Raji (cell line): ENCODE results near the gene ATP1B3.

Experiments used
- POLR2A ChIP-seq: IDR thresholded peaks from 2 replicates; pipeline ENCODE4 v1.6.1; 2011; ENCODE audit warnings: low read depth, low read length, control low read depth; ENCODE audit not compliant: insufficient read depth

The ATP1B3 gene

GRCh38 chr3:141853629-141854168 is 22.7 kb upstream of the ATP1B3 start:
- TF ChIP-seq POLR2A = no peak

- TF ChIP-seq POLR2A = no peak
These were observed 21.8 kb upstream of the ATP1B3 start for GRCh38 chr3:141854599-141854998.

- TF ChIP-seq POLR2A = no peak
These were observed 18.1 kb upstream of the ATP1B3 start for GRCh38 chr3:141858312-141858711.

- no peak for TF ChIP-seq POLR2A
These were observed 16.8 kb upstream of the ATP1B3 start for GRCh38 chr3:141859651-141860050.

GRCh38 chr3:141860086-141860669 is 16.3 kb upstream of the ATP1B3 start:
- no peak for TF ChIP-seq POLR2A

- TF ChIP-seq POLR2A = no peak
These were observed 15.5 kb upstream of the ATP1B3 start for GRCh38 chr3:141860766-141861513.

- TF ChIP-seq POLR2A = no peak
These were observed 14.1 kb upstream of the ATP1B3 start for GRCh38 chr3:141862279-141862816.

- no peak for TF ChIP-seq POLR2A
These were observed 13.0 kb upstream of the ATP1B3 start for GRCh38 chr3:141863491-141863890.

- no peak for TF ChIP-seq POLR2A
These were observed 12.0 kb upstream of the ATP1B3 start for GRCh38 chr3:141864281-141864970.

GRCh38 chr3:141865101-141865500 is 11.3 kb upstream of the ATP1B3 start:
- no peak for TF ChIP-seq POLR2A

- no peak for TF ChIP-seq POLR2A
These were observed 6.3 kb upstream of the ATP1B3 start for GRCh38 chr3:141870091-141870687.

- peak; percentile 33; the same call in 1 of the 2 replicates for TF ChIP-seq POLR2A
These were observed 1.0 kb upstream of the ATP1B3 start for GRCh38 chr3:141875374-141875892.

GRCh38 chr3:141875893-141876380 is 506 bp upstream of the ATP1B3 start:
- TF ChIP-seq POLR2A = no peak

- TF ChIP-seq POLR2A = no peak; the same call in 1 of the 2 replicates
These were observed 613 bp downstream of the ATP1B3 start for GRCh38 chr3:141876891-141877621.
